Activated naive CD8-positive, alpha-beta T cell (primary cell): ENCODE data around the gene POLD2.
A peak's percentile ranks its signal among the peaks of the same experiment; 100 is the strongest.

Experiments used
- H3K27ac Mint-ChIP-seq: one replicate; pipeline ENCODE4 v1.8.0; 2021; ENCODE audit warnings: mixed read lengths
- H3K27me3 Mint-ChIP-seq: one replicate; pipeline ENCODE4 v1.8.0; 2021; ENCODE audit warnings: mixed read lengths
- H3K36me3 Mint-ChIP-seq: one replicate; pipeline ENCODE4 v1.8.0; 2021; ENCODE audit warnings: mixed read lengths
- H3K4me1 Mint-ChIP-seq: one replicate; pipeline ENCODE4 v1.8.0; 2021; ENCODE audit warnings: low read depth, mixed read lengths
- H3K4me3 Mint-ChIP-seq: one replicate; pipeline ENCODE4 v1.8.0; 2021; ENCODE audit warnings: mild to moderate bottlenecking, mixed read lengths
- H3K9me3 Mint-ChIP-seq: one replicate; pipeline ENCODE4 v1.8.0; 2021; ENCODE audit warnings: low read depth, mixed read lengths

The POLD2 gene

DNA sequence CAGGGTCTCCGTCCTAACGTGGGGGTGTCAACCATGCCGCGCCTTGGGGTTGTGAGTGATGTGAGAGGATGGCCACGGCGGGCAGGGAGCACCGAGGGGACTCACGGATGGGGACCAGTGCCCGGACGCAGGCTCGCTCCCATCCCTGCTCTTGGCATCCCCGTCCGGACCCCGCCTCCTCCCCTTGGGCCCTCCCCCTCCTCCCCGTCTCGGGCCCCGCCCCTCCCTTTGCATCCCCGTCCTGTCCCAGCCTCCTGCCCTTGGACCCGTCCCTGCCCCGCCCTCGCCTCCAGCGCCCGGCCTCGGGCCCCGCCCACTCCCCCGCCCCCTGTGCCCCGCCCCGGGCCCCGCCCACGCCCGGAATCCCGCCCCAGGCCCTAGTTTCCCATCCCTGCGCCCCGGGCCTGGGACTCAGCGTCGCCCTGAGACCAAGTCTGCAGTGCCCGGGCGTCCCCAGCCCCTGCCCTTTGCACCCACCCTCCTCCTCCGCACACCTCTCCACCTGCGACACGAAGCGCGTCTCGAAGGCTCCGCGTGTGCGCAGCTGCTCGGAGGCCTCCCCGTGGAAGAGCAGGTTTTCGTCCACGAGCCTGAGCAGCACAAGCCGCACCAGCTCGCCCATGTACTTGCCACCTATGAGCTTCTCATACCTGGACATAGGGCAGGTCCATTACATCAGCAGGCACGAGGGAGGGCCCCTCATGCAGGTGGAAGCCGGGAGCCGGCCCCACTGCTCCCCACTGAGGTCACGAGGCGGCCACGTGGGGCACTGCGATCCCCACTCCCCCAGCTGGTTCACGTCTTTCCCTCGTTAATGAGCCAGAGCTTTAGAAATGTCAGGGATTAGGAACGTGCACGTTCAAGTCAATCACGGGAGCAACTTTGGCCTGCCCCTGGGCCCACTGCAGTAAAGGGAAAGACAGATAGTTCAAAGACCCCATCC, 22.9 kb upstream of the POLD2 start:
- Mint-ChIP-seq H3K4me3 (peak overlapping the region; percentile 83), H3K27me3 (no peaks in the 10 kb centered on the region), H3K27ac (no peak overlapping the region), H3K4me1 (peaks cover 4% of the 10 kb centered on the region), H3K9me3 (no peaks in the 10 kb centered on the region), H3K36me3 (no peaks in the 10 kb centered on the region)

DNA sequence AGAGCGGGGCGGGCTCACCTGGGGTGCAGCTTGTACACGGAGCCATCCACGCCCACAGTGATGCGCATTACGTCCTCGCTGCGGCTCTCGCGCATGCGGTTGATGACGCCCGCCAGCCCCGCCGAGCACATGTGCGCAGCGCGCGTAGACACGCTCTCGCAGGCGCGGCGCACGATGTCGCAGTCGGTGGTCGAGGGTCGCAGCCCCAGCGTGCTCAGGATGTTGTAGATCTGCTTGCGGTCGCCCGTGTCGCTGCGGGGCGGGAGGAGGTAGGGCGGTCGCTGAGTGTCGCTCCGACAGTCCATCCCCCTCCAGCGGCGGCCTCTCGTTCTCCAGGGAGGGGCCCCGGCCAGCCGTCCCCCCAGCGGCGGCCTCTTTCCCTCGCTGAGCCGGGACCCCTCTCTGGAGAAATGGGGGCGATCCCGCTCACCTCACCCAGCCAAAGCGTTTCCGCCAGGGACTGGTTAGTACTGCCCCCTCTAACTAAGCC, 22.2 kb upstream of the POLD2 start:
- H3K4me1 Mint-ChIP-seq = peaks cover 4% of the 10 kb centered on the region
- no peaks in the 10 kb centered on the region for H3K36me3 Mint-ChIP-seq
- H3K4me3 Mint-ChIP-seq = peak overlapping the region; percentile 83
- H3K27me3 Mint-ChIP-seq = no peaks in the 10 kb centered on the region
- H3K27ac Mint-ChIP-seq = peak overlapping the region; percentile 84
- no peaks in the 10 kb centered on the region for H3K9me3 Mint-ChIP-seq

DNA sequence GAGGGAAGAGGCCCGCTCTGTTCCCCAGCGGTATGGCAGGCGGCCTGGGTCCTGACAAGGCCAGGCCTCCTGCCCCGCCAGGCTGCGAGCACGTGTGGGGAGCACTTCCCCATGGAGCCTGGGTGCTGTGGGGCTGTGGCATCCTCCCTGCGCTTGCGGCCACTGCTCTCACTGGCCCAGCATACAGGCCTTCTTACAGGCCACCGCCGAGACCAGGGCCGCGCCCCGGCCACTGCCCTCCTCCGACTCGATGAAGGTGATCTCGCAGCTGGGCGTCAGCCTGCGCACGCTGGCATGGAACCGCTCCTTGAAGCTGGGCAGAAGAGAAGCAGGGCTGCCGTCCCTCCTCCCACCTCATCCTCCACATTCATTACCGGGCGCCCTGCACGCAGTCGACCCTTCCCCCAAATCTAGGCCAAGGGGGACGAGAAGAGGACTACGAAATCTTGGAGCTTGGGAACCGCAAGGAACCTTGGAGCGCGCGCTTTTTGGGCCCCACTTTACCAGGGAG, 21.7 kb upstream of the POLD2 start:
- peak overlapping the region; percentile 83 for H3K4me3 Mint-ChIP-seq
- no peaks in the 10 kb centered on the region for H3K27me3 Mint-ChIP-seq
- peaks cover 4% of the 10 kb centered on the region for H3K4me1 Mint-ChIP-seq
- no peaks in the 10 kb centered on the region for H3K9me3 Mint-ChIP-seq
- no peaks in the 10 kb centered on the region for H3K36me3 Mint-ChIP-seq
- H3K27ac Mint-ChIP-seq = peak overlapping the region; percentile 84

DNA sequence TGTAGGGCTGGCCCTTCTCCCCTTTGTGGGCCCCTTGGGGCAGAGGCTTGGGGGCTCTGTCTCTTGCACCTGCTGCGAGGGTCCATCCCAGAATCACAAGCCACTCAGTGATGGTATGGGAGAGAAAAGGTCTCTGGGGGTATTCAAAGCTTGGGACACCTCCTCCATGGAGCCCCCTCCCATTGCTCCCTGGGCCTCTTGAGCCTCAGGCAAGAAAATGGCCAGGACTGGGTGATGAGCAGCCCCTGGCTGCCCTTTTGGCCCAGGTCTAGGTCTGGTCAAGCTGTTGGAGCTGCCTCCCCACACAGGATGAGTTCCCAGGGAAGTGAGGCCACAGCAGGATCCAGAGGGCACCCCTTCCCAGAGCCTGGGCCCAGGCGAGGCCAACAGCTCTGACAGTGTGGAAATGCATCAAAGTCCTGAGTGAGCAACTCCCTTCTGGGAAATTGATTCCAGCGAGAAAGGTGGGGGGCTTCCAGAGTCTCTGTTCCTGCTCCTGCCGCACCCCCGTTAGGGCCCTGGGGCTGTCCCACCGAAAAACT, 21.1 kb upstream of the POLD2 start:
- H3K4me3 Mint-ChIP-seq = no peak overlapping the region

DNA sequence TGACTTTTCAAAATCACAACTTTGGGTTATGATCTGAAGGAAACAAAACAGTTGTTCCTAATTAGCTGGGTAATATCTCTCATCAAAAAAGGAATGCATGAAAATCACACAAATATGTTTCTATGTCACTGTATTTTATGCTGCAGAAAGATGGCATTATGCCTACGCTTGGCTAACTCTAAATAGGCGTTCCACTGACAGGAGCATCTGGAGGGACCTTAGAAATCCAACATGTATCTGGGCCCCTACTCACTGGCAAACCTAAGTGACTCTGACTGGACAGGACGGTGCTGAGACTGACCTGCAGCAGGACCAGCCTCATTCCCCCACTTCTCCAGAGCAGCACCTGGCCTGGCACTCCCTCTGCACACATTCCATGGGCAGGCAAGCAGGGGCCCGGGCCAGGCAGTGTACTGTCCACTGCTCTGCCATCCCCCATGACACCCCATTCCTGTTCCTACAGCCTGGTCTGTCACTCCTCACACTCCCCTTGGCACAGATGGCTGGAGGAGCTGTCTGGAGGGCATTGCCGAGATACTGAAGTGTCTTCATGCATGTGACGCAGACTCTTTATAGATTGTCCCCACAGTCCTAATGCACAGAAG, 20.4 kb upstream of the POLD2 start:
- no peak overlapping the region for H3K27ac Mint-ChIP-seq
- H3K4me3 Mint-ChIP-seq = no peak overlapping the region

More for the DNA sequence above, 21.1 kb upstream of the POLD2 start:
- Mint-ChIP-seq H3K27me3 (no peaks in the 10 kb centered on the region), H3K36me3 (no peaks in the 10 kb centered on the region), H3K27ac (no peak overlapping the region), H3K9me3 (no peaks in the 10 kb centered on the region), H3K4me1 (peaks cover 4% of the 10 kb centered on the region)

DNA sequence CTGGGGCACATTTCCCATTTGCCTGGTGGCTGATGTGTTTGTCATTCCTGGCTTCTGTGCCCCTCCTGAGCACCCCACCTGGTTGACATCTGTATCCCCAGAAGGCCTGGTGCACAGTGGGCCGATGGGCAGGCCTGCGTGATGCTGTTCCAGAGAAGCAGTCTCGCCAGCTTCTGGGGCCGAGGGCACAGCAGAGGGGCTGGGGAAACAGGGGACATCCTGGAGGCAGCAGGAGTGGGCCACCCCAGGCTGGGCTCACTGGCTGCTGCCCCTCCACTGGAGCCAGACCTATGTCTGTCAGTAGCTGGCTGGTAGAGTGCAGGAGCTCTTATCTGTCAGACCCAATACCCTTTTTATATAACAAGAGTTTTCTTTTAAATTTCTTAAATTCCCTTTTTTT, 18.7 kb upstream of the POLD2 start:
- H3K4me1 Mint-ChIP-seq = peaks cover 4% of the 10 kb centered on the region
- H3K27me3 Mint-ChIP-seq = no peaks in the 10 kb centered on the region
- no peaks in the 10 kb centered on the region for H3K36me3 Mint-ChIP-seq
- H3K9me3 Mint-ChIP-seq = no peaks in the 10 kb centered on the region
- H3K4me3 Mint-ChIP-seq = no peak overlapping the region
- no peak overlapping the region for H3K27ac Mint-ChIP-seq

More for the DNA sequence above, 20.4 kb upstream of the POLD2 start:
- peaks cover 4% of the 10 kb centered on the region for H3K4me1 Mint-ChIP-seq
- no peaks in the 10 kb centered on the region for H3K27me3 Mint-ChIP-seq
- H3K36me3 Mint-ChIP-seq = no peaks in the 10 kb centered on the region
- no peaks in the 10 kb centered on the region for H3K9me3 Mint-ChIP-seq

DNA sequence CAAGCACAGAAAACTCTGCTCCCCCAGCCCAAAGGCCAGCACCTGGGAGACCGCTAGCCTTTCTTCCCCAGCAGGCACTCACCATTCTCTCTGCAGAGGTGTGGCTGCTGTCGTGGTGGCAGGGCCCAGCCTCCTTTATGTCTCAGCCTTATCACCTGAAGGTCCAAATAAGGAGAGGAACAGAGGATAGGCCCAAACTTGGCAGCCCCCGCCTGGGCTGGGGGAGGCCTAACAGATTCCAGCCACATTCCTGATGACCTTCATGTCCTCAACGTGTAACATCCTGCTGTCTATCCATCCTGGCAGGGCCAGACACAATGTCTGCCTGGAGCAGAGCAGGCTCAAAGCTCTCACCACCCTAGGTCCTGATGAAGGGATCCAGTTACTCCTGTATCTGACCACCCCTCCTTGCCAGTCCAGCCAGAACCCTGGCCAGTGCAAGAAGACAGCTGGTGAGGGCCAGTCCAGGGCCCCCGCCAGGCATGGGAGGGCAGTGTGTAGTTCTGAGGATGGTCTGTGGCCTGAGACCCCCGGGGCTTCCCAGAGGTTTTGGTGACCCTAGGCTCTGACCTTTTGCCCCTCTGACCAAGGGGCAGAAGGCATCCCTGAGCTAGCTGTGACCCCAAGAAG, 18.0 kb upstream of the POLD2 start, which contains the start of gene MYL7:
Gene MYL7, minus strand, starts transcription at position 112 of the 630 bp plus-strand sequence. Its CDS starts 27 bp downstream, at position 85.
- H3K36me3 Mint-ChIP-seq = no peaks in the 10 kb centered on the region
- no peaks in the 10 kb centered on the region for H3K27me3 Mint-ChIP-seq
- no peaks in the 10 kb centered on the region for H3K9me3 Mint-ChIP-seq
- peaks cover 4% of the 10 kb centered on the region for H3K4me1 Mint-ChIP-seq
- no peak within 1 kb of the TSS for H3K4me3 Mint-ChIP-seq
- no peak within 1 kb of the TSS for H3K27ac Mint-ChIP-seq

DNA sequence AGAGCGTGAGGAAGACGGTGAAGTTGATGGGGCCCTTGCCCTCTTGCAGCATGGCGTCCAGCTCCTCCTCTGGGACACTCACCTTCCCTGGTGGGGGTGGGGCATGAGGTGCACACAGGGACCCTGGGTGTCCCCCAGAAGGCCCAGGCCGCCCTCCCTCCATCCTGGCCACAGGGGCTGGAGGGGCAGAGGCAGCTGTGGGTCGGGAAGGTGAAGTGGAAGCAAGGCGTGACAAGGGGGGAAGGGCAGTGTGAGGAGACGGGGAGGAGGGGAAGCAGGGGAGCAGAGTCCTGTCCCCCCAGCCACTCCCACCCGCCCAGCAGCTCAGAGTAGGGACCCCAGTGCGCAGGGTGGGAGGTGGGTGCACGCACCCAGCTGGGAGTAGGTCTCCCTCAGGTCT, 17.0 kb upstream of the POLD2 start:
- Mint-ChIP-seq H3K27me3 (no peaks in the 10 kb centered on the region), H3K27ac (no peak overlapping the region), H3K4me1 (peaks cover 2% of the 10 kb centered on the region), H3K36me3 (no peaks in the 10 kb centered on the region), H3K9me3 (no peaks in the 10 kb centered on the region), H3K4me3 (no peak overlapping the region)

DNA sequence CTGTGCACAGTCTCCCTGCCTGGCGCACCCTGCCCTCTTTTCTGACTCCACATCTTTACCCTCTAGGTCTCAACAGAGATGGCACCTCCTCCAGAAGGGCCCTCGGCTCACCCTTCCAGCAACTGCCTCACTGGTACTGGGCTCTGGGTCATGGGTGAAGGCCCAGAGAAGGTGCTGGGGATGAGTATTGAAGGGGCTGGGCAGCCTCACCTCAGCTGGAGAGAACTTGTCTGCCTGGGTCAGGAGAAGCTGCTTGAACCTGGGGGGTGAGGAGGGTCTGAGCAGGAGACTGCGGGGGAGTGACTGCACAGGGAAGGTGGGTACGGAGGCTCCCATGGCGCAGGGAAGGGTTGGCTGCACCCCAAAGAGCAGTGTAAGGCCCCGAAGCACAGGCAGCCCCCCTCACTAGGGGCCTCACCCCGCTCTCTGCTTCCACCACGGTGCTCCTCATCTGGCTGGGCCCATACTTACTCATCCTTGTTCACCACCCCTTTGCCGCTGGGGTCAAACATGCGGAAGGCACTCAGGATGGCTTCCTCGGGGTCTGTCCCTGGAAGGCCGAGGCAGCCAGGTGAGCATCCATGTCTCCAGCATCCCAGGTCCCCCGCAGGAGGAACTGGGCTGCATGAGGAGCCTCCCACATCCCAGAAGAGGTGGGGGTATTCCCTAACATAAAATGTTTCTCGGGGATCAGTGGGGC, 16.1 kb upstream of the POLD2 start:
- H3K27me3 Mint-ChIP-seq = no peaks in the 10 kb centered on the region
- H3K4me1 Mint-ChIP-seq = no peaks in the 10 kb centered on the region
- H3K9me3 Mint-ChIP-seq = no peaks in the 10 kb centered on the region
- no peak overlapping the region for H3K27ac Mint-ChIP-seq
- no peaks in the 10 kb centered on the region for H3K36me3 Mint-ChIP-seq
- no peak overlapping the region for H3K4me3 Mint-ChIP-seq

DNA sequence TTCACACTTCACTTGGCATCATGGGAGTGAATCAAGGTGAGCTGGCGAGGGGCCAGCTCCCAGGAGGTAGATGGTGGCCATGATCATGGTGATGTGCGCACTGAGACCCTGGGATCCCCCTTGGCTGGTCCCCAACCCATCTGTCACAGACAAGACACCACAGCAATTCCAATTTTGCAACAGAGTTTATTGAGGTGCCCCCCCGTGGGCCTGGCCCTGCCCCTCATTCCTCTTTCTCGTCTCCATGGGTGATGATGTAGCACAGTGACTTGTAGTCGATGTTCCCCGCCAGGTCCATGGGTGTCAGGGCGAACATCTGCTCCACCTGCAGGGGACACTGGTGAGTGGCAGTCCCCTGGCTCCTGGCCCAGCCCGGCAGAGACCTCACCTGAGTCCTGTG, 15.3 kb upstream of the POLD2 start:
- Mint-ChIP-seq H3K27ac (no peak overlapping the region), H3K9me3 (no peaks in the 10 kb centered on the region)

DNA sequence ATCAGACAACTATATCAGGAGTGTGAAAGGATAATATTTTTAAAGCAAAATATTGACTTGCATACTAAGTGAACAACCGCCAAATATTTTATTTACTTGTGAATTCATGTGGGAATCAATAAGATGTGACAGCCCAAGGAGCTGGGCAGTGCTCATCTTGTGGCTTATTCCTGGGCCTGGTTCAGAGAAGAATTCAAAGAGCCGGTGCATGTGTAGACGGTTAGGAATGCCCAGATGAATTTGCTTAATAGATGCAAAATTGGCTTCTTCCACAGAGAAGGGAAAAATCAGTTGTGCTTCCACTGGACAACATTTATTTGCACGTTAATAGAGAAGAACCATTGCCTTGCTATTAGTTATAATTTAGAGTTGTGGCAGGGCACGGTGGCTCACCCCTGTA, 13.4 kb upstream of the POLD2 start:
- H3K9me3 Mint-ChIP-seq = no peaks in the 10 kb centered on the region
- no peak overlapping the region for H3K27ac Mint-ChIP-seq
- H3K36me3 Mint-ChIP-seq = no peaks in the 10 kb centered on the region
- no peaks in the 10 kb centered on the region for H3K27me3 Mint-ChIP-seq
- H3K4me1 Mint-ChIP-seq = no peaks in the 10 kb centered on the region
- no peak overlapping the region for H3K4me3 Mint-ChIP-seq

More for the DNA sequence above, 15.3 kb upstream of the POLD2 start:
- H3K4me1 Mint-ChIP-seq = no peaks in the 10 kb centered on the region
- no peaks in the 10 kb centered on the region for H3K27me3 Mint-ChIP-seq
- no peaks in the 10 kb centered on the region for H3K36me3 Mint-ChIP-seq
- no peak overlapping the region for H3K4me3 Mint-ChIP-seq

DNA sequence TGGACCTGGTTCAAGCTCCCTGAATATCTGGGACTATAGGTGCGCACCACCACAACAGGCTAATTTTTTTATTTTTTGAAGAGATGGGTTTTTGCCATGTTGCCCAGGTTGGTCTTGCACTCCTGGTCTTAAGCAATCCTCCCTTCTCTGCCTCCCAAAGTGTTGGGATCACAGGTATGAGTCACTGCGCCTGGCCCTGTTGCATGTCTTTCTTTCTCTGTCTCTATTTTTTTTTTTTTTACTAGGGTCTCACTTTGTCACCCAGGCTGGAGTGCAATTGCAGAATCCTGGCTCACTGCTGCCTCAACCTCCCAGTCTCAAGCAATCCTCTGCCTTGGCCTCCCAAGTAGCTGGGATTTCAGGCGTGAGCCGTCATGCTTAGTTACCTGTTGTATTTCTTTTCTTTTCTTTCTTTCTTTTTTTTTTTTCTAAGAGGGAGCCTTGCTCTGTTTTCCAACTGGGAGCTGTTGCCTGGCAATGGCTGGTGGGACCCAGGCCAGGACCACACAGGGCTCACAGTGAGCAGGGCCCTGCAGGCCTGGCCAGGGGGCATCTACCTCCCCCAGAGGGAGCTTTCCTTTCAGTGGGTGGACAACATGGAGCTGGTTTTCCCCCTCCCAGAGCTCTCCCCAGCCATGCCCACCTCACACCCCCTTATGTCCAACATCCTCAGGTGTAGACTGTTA, 11.7 kb upstream of the POLD2 start:
- Mint-ChIP-seq H3K9me3 (no peaks in the 10 kb centered on the region), H3K27ac (no peak overlapping the region), H3K36me3 (no peaks in the 10 kb centered on the region), H3K4me3 (no peak overlapping the region), H3K4me1 (no peaks in the 10 kb centered on the region), H3K27me3 (no peaks in the 10 kb centered on the region)

DNA sequence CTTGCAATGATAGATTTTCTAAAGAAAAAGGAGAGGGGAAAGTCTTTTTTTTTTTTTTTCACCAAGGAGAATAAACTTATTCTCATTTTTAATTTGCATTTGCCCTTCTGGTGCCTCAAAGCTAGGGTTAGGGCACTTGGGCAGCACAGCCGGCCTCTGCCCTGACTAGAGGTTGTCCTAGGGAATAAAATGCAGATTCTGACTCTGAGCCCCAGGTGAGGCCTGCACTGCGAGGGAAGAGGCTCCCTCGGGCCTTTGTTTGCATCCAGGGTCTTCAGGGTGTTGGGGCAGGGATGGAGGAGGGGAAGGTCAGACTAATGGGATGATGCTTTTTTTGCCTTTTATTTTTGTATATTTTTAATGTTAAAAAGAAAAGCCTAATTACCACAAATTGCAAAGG, 9.9 kb upstream of the POLD2 start:
- Mint-ChIP-seq H3K4me3 (no peak overlapping the region), H3K9me3 (no peaks in the 10 kb centered on the region), H3K36me3 (no peaks in the 10 kb centered on the region), H3K27me3 (no peaks in the 10 kb centered on the region), H3K4me1 (no peaks in the 10 kb centered on the region), H3K27ac (no peak overlapping the region)

DNA sequence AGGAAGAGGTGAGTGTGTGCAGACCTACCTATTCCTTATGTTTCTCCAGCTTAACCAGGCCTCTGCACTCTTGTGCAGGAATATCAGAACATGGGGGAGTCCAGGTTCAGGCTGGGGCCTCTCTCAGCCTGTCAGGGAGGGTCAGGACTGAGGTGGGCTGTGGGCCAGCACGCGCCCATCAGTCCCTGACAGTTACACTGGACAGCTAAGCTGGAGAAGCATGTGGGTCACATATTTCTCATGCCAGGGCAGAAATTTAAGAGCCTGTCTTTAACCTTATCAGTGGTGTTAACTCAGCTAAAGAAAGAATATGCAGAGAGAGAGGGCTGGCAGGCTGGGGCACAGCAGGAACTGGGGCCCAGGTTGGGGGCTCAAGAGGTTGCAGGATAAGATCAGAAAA, 8.7 kb upstream of the POLD2 start:
- no peaks in the 10 kb centered on the region for H3K9me3 Mint-ChIP-seq
- H3K27ac Mint-ChIP-seq = no peak overlapping the region
- H3K4me1 Mint-ChIP-seq = no peaks in the 10 kb centered on the region
- H3K36me3 Mint-ChIP-seq = no peaks in the 10 kb centered on the region
- H3K27me3 Mint-ChIP-seq = no peaks in the 10 kb centered on the region
- H3K4me3 Mint-ChIP-seq = no peak overlapping the region
